Chondrocyte (in vitro differentiated cells): ENCODE results near the gene SGPP2. TPM values are rescaled to one million over a fixed set of nuclear protein-coding genes. Genes with fewer than 3 reads are reported as not detected.

ENCODE experiments used
- DNase-seq: peaks from one replicate; pipeline ENCODE4 v3.0.0; 2021; ENCODE audit warnings: mixed read lengths, low spot score
- H3K27ac Mint-ChIP-seq: one replicate; pipeline ENCODE4 v1.8.0; 2021; ENCODE audit warnings: mild to moderate bottlenecking, moderate library complexity, mixed read lengths; ENCODE audit not compliant: unreplicated experiment
- H3K27me3 Mint-ChIP-seq: 2 replicates; pipeline ENCODE4 v1.8.0; 2021; ENCODE audit warnings: low read depth, mixed read lengths
- H3K36me3 Mint-ChIP-seq: 2 replicates; pipeline ENCODE4 v1.8.0; 2021; ENCODE audit warnings: low read depth, mixed read lengths
- H3K4me1 Mint-ChIP-seq: 2 replicates; pipeline ENCODE4 v1.8.0; 2021; ENCODE audit warnings: low read depth, mild to moderate bottlenecking, mixed read lengths
- H3K4me3 Mint-ChIP-seq: one replicate; pipeline ENCODE4 v1.8.0; 2021; ENCODE audit warnings: mild to moderate bottlenecking, moderate library complexity, mixed read lengths; ENCODE audit not compliant: unreplicated experiment
- H3K9me3 Mint-ChIP-seq: 2 replicates; pipeline ENCODE4 v1.8.0; 2021; ENCODE audit warnings: low read depth, mixed read lengths
- total RNA-seq: library from RNA; stranded (reverse); gene quantifications from 3 replicates; pipeline ENCODE4 v1.2.1, GENCODE V29; 2021
- TF ChIP-seq, protein P1 (sequence below): fragments of 200-600 bp; sonication (generic); IDR thresholded peaks from 2 replicates; pipeline ENCODE4 v1.5.0; 2021; ENCODE audit warnings: antibody characterized with exemption, mild to moderate bottlenecking, moderate library complexity

The SGPP2 gene
- total RNA-seq, 1 donor from 2014 or later = not detected

DNA sequence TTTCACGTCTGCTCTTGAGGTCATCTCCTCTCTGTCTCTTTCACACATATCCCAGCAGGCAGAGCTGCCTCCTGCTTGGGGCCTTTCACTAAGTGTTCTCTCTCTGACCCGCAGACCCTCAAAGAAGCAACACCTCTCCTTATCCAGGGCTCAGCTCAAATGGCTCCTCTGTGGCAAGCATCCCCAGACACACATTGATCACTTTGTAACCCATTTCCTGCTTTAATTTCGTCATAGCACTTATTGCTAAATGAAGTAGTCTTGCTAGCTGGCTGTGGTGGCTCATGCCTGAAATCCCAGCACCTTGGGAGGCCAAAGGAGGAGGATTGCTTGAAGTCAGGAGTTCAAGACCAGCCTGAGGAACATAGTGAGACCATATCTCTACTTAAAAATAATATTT is 41.4 kb downstream of the SGPP2 start:
- peaks cover 6% of the 10 kb centered on the region for H3K4me1 Mint-ChIP-seq
- no peak for DNase-seq
- H3K27me3 Mint-ChIP-seq = peaks cover 23% of the 10 kb centered on the region
- H3K9me3 Mint-ChIP-seq = no peaks in the 10 kb centered on the region
- H3K4me3 Mint-ChIP-seq = no peak overlapping the region
- no peak overlapping the region for H3K27ac Mint-ChIP-seq
- TF ChIP-seq, protein P1, sequence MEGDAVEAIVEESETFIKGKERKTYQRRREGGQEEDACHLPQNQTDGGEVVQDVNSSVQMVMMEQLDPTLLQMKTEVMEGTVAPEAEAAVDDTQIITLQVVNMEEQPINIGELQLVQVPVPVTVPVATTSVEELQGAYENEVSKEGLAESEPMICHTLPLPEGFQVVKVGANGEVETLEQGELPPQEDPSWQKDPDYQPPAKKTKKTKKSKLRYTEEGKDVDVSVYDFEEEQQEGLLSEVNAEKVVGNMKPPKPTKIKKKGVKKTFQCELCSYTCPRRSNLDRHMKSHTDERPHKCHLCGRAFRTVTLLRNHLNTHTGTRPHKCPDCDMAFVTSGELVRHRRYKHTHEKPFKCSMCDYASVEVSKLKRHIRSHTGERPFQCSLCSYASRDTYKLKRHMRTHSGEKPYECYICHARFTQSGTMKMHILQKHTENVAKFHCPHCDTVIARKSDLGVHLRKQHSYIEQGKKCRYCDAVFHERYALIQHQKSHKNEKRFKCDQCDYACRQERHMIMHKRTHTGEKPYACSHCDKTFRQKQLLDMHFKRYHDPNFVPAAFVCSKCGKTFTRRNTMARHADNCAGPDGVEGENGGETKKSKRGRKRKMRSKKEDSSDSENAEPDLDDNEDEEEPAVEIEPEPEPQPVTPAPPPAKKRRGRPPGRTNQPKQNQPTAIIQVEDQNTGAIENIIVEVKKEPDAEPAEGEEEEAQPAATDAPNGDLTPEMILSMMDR = no peak
- H3K36me3 Mint-ChIP-seq = no peaks in the 10 kb centered on the region

DNA sequence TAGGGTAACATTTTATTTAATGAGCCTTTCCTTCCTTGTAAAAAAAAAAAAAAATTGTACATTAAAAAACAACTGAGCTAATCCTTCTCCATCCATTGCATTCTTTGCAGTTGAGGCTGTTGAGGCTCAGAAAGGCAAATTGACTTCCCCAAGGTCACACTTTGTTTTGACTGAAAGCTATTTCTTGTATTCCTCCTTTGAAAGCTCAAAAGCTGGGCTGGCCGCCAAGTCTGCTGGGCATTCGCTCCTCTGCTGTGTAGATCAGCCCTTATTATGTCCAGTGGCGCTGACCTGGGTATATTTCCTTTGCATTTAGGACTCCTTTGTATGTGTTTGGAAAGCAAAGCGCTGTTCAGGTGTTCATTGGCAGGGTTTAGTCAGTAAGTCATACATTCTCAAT is 44.0 kb downstream of the SGPP2 start:
- no peak overlapping the region for H3K27ac Mint-ChIP-seq
- H3K9me3 Mint-ChIP-seq = no peaks in the 10 kb centered on the region
- peaks cover 12% of the 10 kb centered on the region for H3K27me3 Mint-ChIP-seq
- H3K36me3 Mint-ChIP-seq = no peaks in the 10 kb centered on the region
- H3K4me3 Mint-ChIP-seq = no peak overlapping the region
- TF ChIP-seq, protein P1 = no peak
- peaks cover 6% of the 10 kb centered on the region for H3K4me1 Mint-ChIP-seq
- DNase-seq = no peak

- TF ChIP-seq, protein P1 = no peak
- H3K36me3 Mint-ChIP-seq = no peaks in the 10 kb centered on the region
- no peak for DNase-seq
- H3K9me3 Mint-ChIP-seq = no peaks in the 10 kb centered on the region
- H3K27me3 Mint-ChIP-seq = peaks cover 5% of the 10 kb centered on the region
- no peak overlapping the region for H3K4me3 Mint-ChIP-seq
- peaks cover 6% of the 10 kb centered on the region for H3K4me1 Mint-ChIP-seq
- H3K27ac Mint-ChIP-seq = no peak overlapping the region
Measured at GRCh38 chr2:222470802-222471468, 46.6 kb downstream of the SGPP2 start.

DNA sequence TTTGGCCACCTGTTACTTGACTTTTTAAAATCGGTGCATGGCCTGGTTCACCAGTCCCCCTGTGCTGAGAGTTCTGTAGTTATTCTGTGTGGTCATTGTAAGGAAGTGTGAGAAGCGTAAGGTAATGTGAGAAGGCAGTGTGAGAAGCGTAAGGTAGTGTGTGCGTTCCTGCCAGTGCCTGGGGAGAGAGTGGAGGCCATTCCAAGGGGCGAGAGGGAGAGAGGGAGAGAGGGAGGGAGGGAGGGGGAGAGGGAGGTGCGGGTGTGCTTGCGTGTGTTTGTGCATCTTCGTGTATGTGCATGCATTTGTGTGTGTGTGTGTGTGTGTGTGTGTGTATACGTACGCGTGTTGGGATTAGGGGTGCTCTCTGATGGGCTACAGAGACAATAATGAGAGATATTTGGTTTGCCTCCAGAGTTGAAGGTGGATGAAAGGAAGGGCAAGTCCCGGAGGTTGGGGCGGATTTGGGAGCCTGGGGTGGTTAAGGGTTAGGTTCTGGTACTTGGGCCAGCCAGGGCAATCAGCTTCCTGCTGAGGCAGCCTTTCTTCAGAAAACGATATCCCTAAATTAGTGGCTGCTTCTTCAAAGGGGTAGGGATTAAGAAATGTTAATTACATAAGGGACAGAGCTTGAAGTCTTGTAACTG is 53.7 kb downstream of the SGPP2 start:
- no peak overlapping the region for H3K27ac Mint-ChIP-seq
- no peak overlapping the region for H3K4me3 Mint-ChIP-seq
- no peaks in the 10 kb centered on the region for H3K4me1 Mint-ChIP-seq
- no peaks in the 10 kb centered on the region for H3K36me3 Mint-ChIP-seq
- DNase-seq = no peak
- H3K9me3 Mint-ChIP-seq = no peaks in the 10 kb centered on the region
- H3K27me3 Mint-ChIP-seq = peaks cover 13% of the 10 kb centered on the region
- TF ChIP-seq, protein P1 = no peak

DNA sequence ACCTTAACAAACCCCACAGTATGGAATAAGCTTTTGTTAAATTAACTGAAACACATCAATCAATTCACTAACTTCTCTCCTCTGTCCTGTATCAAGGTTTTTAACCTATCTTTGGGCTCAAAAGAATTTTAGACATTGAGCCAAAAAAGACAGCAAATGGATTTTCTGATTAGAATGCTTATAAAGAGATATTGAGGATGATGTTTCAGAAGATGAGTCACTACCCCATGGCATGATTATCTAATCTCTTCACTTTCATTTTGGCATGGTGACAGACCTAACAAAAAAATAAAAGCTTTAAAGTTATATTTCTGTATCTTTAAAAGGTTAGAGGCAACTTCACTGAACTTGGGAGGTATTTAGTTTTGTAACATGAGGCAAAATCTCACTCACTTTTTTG is 55.5 kb downstream of the SGPP2 start:
- H3K36me3 Mint-ChIP-seq = no peaks in the 10 kb centered on the region
- no peak overlapping the region for H3K4me3 Mint-ChIP-seq
- TF ChIP-seq, protein P1 = no peak
- no peaks in the 10 kb centered on the region for H3K9me3 Mint-ChIP-seq
- no peak for DNase-seq
- no peak overlapping the region for H3K27ac Mint-ChIP-seq
- peaks cover 20% of the 10 kb centered on the region for H3K27me3 Mint-ChIP-seq
- no peaks in the 10 kb centered on the region for H3K4me1 Mint-ChIP-seq
